NCI-H128 (cell line): Measurements from ENCODE around the gene ARID4B.
A peak's percentile ranks its signal among the peaks of the same experiment; 100 is the strongest.
"Not testable (repeated sequence)": the region's sequence is repeated elsewhere in the genome, so short reads cannot be mapped to it uniquely, and the experiment has no call there.

Experiments used
- DNase-seq: peaks from one replicate; lab custom pipeline; 2025; ENCODE audit not compliant: unreplicated experiment; lab: John Stamatoyannopoulos, UW

Gene ARID4B

DNA sequence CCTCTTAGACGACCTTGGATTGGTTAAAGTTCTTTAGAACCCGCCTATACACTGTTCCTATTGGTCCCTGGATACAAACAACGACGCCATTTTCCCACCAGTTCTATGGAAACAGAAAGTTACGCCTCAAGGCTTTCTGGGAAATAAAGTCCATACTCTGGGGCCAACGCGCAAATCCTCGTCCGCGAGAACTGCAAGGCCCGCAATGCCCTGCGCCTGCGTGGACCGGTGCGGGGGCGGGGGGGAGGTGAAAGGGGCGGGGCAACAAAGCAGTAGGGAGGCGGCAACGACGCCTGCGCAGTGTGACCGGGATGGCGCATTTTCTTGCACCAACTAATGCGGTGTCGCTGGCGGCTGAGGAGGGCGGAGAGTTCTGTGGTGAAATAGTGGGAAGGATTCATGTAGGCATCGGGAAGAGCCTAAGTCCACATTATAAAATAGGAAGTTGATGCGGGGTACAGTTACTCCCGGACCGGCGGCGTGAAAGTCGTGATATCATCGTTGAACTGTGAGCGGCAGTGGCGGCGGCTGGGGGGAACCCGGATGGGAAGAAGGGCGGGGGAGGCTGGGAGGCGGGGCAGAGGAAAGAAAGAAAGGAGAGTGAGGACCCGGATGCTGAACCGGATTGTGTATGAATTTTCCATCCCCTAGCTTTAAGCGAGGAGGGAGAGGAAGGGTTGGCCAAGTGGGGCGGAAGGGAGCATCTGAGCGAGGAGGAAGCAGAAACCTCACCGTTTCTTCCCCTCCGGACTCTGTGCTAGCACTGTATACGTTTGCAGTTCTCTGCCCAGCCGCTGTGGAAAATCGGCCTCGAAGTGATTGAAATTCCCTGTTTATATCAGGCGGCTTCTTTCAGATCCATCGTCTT, 526 bp upstream of the ARID4B start, which contains the start of gene GGPS1:
GGPS1 (plus strand) TSS at position 300 of the 868 bp plus-strand sequence. CDS start 6,695 bp downstream, outside the sequence.
- peak; percentile 99 for DNase-seq

- no peak for DNase-seq
Measured at GRCh38 chr1:235326719-235327558, 1.0 kb downstream of the ARID4B start.

GRCh38 chr1:235325854-235326253, 2.1 kb downstream of the ARID4B start:
- DNase-seq: no peak

DNA sequence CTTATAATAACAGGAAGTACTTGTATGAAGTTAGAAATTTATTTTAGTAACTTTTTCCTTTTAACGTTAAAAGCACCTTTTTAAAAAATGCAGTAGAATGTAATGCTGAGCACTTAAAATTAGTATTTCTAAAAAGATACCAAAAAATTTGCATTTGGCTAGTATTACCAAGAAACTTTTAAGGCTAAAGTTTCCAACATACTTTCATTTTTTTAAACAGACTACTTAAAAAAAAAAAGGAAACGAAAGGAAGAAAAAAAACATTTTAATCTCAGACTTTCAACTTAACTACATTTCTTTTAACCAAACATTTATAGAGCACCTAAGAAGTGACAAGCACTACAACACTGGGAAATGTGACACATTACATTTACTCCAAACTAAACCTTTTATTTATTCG, 2.8 kb downstream of the ARID4B start:
- DNase-seq: no peak

- DNase-seq: no peak
Measured at GRCh38 chr1:235324296-235324695, 3.7 kb downstream of the ARID4B start.

- DNase-seq: no peak
Measured at GRCh38 chr1:235320521-235321179, 7.3 kb downstream of the ARID4B start.

- DNase-seq: no peak
Measured at GRCh38 chr1:235319255-235319654, 8.7 kb downstream of the ARID4B start.

DNA sequence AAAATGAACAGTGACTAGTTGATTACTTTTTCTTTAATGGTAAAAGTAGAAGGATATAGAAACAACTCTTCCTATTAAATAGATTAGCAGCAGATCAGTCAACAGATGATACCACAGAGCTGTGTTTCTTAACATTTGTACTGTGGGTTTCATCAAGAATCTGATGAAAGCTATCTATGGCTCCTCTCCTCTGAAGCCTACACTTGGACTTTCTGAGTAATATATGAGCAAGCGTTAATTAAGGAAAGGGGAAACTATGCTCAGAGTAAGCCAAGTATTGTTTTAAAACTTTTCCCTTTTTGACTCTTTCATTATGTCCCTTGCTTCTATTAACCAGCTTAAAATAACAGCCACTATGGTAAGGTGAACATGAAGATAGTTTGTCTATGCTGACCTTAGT, 10.8 kb downstream of the ARID4B start:
- DNase-seq: no peak

- DNase-seq: no peak
Measured at GRCh38 chr1:235315735-235316134, 12.2 kb downstream of the ARID4B start.

DNA sequence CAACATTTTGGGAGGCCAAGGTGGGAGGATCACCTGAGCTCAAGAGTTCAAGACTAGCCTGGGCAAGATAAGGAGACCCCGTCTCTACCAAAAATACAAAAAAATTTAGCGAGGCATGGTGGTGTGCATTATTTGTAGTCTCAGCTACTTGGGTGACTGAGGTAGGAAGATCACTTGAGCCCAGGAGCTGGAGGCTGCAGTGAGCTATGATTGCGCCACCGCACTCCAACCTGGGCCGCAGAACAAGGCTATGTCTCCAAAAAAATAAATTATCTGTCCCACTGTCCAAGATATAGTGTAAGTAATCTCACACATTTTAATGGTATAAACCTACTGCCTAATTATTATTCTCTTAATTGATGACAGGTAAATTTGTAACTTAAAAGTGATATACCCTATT, 12.8 kb downstream of the ARID4B start:
- DNase-seq: no peak

GRCh38 chr1:235313931-235314678, 13.9 kb downstream of the ARID4B start:
- no peak for DNase-seq

DNA sequence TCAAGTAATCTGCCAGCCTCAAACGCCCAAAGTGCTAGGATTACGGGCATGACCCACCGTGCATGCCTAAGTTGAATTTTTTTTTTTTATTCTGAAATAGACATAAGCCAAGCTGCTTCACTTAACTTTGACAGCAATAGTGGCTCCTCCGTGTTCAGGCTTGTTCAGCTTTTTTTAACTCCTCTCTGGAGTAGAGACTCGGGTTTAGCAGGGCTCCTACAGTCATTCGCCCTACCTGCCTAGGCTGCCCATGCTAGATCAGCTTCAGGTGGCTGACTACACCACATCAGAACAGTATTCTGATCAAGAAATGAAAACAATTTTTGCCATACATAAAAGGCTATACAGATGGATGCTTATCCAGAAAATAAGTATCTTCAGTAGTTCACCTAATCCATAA, 14.7 kb downstream of the ARID4B start:
- no peak for DNase-seq

DNA sequence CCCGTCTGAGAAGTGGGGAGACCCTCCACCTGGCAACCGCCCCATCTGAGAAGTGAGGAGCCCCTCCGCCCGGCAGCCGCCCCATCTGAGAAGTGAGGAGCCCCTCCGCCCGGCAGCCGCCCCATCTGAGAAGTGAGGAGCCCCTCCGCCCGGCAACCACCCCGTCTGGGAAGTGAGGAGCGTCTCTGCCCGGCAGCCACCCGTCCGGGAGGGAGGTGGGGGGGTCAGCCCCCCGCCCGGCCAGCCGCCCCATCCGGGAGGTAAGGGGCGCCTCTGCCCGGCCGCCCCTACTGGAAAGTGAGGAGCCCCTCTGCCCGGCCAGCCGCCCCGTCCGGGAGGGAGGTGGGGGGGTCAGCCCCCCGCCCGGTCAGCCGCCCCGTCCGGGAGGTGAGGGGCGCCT, 18.8 kb downstream of the ARID4B start:
- not testable (repeated sequence) for DNase-seq

DNA sequence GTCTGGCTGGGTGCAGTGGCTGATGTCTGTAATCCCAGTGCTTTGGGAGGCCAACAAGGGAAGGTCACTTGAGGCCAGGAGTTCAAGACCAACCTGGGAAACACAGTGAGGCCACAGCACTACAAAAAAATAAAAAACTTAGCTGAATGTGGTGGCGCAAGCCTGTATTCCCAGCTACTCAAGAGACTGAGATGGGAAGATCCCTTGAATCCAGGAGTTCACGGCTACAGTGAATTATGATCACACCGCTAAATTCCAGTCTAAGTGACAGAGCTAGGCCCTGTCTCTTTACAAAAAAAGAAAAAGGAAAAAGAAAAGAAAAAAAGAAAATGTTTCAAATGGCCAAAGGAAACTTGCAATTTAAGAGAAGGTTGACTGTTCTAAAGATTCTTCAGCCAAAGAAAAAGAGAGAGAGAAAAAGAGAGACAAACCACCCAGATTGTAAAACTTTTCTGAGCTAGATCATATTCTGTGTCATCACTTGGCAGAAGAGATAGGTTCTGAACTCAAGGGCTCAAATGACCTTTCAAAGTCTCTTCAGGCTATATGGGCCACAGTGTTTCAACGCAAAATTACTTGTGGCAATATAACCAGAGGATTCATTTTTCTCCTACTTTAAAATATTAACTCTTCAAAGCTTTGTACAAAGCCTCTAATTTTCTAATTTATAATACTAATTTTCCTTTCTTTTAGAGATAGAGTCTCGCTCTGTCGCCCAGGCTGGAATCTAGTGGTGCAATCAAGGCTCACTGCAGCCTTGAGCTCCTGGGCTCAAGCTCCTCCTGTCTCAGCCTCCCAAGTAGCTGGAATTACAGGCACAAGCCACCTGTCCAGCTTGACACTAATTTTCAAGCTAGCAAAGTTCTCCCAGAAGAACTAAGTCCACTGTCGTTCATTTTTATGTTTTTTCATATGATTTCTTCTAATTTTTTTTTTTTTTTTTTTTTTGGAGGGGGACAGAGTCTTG, 20.5 kb downstream of the ARID4B start:
- no peak for DNase-seq

DNA sequence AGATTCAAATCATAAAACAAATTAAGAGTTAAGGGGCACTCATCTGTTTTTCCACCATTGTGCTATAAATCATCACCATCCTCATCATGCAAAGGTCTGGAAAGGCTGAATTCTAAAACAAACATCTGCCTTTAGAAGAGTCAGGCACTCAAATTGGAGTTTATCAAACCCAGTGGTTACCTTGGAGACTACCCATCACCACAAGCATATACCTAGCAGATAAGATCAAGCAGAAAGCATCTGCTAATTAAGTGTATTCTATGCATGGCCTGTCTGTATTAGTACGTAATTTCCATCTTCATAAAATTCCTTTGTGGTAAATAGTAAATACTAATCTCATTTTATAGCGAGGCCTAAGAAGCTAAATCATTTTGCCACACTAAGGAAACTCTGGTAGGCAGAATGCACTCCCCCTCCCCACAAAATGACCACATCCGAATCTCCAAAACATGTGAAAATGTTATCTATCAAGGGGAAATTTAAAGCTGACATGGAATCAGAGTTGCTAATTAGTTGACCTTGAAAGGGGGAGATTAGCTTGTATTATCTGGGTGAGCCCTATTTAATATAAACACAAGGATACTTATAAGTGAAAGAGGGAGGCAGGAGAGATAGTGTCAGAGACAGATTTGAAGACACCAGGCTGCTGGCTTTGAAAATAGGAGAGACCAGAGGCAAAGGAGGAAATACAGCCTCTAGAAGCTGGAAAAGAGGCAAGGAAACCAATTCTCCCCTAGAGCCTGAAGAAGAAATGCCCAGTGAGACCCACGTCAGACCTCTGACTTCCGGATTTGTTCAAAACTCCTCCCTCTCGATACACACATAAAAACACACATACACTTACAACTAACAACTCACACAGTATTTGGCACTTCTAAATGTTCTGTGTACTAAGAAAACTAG, 23.2 kb downstream of the ARID4B start:
- DNase-seq: no peak

GRCh38 chr1:235302143-235302542, 25.8 kb downstream of the ARID4B start:
- DNase-seq: no peak

DNA sequence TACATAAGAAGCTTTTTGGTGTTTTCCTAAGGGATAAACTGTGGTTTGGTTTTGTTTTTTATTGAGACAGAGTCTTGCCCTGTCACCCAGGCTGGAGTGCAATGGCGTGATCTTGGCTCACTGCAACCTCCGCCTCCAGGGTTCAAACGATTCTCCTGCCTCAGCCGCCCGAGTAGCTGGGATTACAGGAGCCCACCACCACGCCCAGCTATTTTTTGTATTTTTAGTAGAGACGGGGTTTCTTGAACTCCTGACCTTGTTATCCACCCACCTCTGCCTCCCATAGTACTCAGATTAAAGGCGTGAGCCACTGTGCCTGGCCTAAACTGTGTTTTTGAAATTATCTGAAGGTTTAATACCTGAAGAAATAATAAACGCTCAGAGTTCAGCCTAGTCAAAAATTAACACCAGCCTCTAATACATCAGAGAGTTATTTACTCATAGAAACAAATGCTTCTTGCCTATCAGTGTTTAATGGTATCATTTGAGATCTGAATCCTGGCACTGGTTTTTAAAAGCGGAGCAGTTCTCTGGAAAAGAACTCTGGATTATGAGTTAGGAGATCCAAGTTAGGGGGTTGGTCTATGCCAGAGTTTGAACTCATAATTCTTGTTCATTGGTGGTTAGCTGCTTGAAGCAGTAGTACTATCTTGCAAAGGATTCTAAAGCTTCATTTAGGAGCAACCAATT, 28.7 kb downstream of the ARID4B start:
- DNase-seq: no peak

- DNase-seq: no peak
Measured at GRCh38 chr1:235298758-235299157, 29.2 kb downstream of the ARID4B start.
